Inflammatory macrophage treated with lipopolysaccharide for 1 hour (primary cell): Measurements from ENCODE around the gene C2CD3.
"Not testable (repeated sequence)": the region's sequence is repeated elsewhere in the genome, so short reads cannot be mapped to it uniquely, and the experiment has no call there.

ENCODE experiments used
- DNase-seq, 2 donors: peaks; one replicate each; pipeline ENCODE4 v3.0.0-alpha.2; 2020 to 2022

Gene C2CD3

GRCh38 chr11:74120260-74121035 is 50.4 kb downstream of the C2CD3 start:
- not testable (repeated sequence) for DNase-seq

- no peak for DNase-seq
These were observed 54.1 kb downstream of the C2CD3 start for GRCh38 chr11:74116719-74117118.

- DNase-seq = no peak
These were observed 57.9 kb downstream of the C2CD3 start for GRCh38 chr11:74112877-74113276.

- DNase-seq = no peak
These were observed 64.7 kb downstream of the C2CD3 start for GRCh38 chr11:74106124-74106523.

- peak; percentile 27 to 49 for DNase-seq
These were observed 68.5 kb downstream of the C2CD3 start for GRCh38 chr11:74102321-74102720.

- no peak for DNase-seq
These were observed 70.1 kb downstream of the C2CD3 start for GRCh38 chr11:74100735-74101134.

- no peak for DNase-seq
These were observed 70.6 kb downstream of the C2CD3 start for GRCh38 chr11:74100231-74100630.

- no peak for DNase-seq
These were observed 73.0 kb downstream of the C2CD3 start for GRCh38 chr11:74097686-74098237.

- no peak for DNase-seq
These were observed 76.4 kb downstream of the C2CD3 start for GRCh38 chr11:74094393-74094792.

GRCh38 chr11:74092425-74092824 is 78.4 kb downstream of the C2CD3 start:
- no peak for DNase-seq

- DNase-seq = no peak
These were observed 79.3 kb downstream of the C2CD3 start for GRCh38 chr11:74091549-74091948.

GRCh38 chr11:74090701-74091100 is 80.1 kb downstream of the C2CD3 start:
- no peak for DNase-seq

GRCh38 chr11:74086242-74086884 is 84.4 kb downstream of the C2CD3 start:
- DNase-seq = no peak

GRCh38 chr11:74085542-74085892 is 85.3 kb downstream of the C2CD3 start:
- DNase-seq = peak; percentile 32 to 63

- DNase-seq = no peak
These were observed 85.8 kb downstream of the C2CD3 start for GRCh38 chr11:74084796-74085541.

- DNase-seq = not testable (repeated sequence)
These were observed 86.9 kb downstream of the C2CD3 start for GRCh38 chr11:74083927-74084326.

GRCh38 chr11:74081428-74081827 is 89.4 kb downstream of the C2CD3 start:
- DNase-seq = no peak

- no peak for DNase-seq
These were observed 93.6 kb downstream of the C2CD3 start for GRCh38 chr11:74077193-74077592.

- DNase-seq = no peak
These were observed 98.1 kb downstream of the C2CD3 start for GRCh38 chr11:74072721-74073120.

- DNase-seq = no peak
These were observed 98.5 kb downstream of the C2CD3 start for GRCh38 chr11:74072286-74072685.

GRCh38 chr11:74070723-74071492 is 99.9 kb downstream of the C2CD3 start:
- DNase-seq = no peak

GRCh38 chr11:74069146-74070046 is 101.4 kb downstream of the C2CD3 start:
- no peak for DNase-seq
